GM21737 (cell line): Measurements from ENCODE around the gene MYLK.

Experiments
- ATAC-seq: cut with Tn5 transposase; IDR thresholded peaks from one replicate; pipeline ENCODE4 v1.9.1; 2021; ENCODE audit warnings: mild to moderate bottlenecking, moderate library complexity; ENCODE audit not compliant: unreplicated experiment

MYLK gene

GRCh38 chr3:123682781-123683504, 201.2 kb downstream of the MYLK start:
- no peak for ATAC-seq

- no peak for ATAC-seq
Measured at GRCh38 chr3:123682302-123682701, 201.8 kb downstream of the MYLK start.

- no peak for ATAC-seq
Measured at GRCh38 chr3:123679712-123680386, 204.3 kb downstream of the MYLK start.

GRCh38 chr3:123678108-123678511, 206.0 kb downstream of the MYLK start:
- ATAC-seq: no peak

- ATAC-seq: no peak
Measured at GRCh38 chr3:123672429-123673146, 211.5 kb downstream of the MYLK start.

- ATAC-seq: no peak
Measured at GRCh38 chr3:123670743-123671142, 213.4 kb downstream of the MYLK start.

- no peak for ATAC-seq
Measured at GRCh38 chr3:123668906-123669305, 215.2 kb downstream of the MYLK start.

- ATAC-seq: no peak
Measured at GRCh38 chr3:123667784-123668183, 216.3 kb downstream of the MYLK start.

- no peak for ATAC-seq
Measured at GRCh38 chr3:123664753-123665152, 219.4 kb downstream of the MYLK start.

- no peak for ATAC-seq
Measured at GRCh38 chr3:123663977-123664376, 220.2 kb downstream of the MYLK start.

GRCh38 chr3:123661973-123662372, 222.2 kb downstream of the MYLK start:
- ATAC-seq: no peak

- no peak for ATAC-seq
Measured at GRCh38 chr3:123660900-123661299, 223.2 kb downstream of the MYLK start.

GRCh38 chr3:123660141-123660675, 223.9 kb downstream of the MYLK start:
- no peak for ATAC-seq

GRCh38 chr3:123658852-123659206, 225.3 kb downstream of the MYLK start:
- ATAC-seq: no peak

- no peak for ATAC-seq
Measured at GRCh38 chr3:123658118-123658851, 225.8 kb downstream of the MYLK start.

- ATAC-seq: no peak
Measured at GRCh38 chr3:123657568-123657967, 226.6 kb downstream of the MYLK start.

- no peak for ATAC-seq
Measured at GRCh38 chr3:123657111-123657510, 227.0 kb downstream of the MYLK start.

- no peak for ATAC-seq
Measured at GRCh38 chr3:123656691-123657090, 227.4 kb downstream of the MYLK start.

GRCh38 chr3:123656274-123656673, 227.9 kb downstream of the MYLK start:
- ATAC-seq: no peak

GRCh38 chr3:123655400-123655799, 228.7 kb downstream of the MYLK start:
- no peak for ATAC-seq

GRCh38 chr3:123653221-123653682, 230.9 kb downstream of the MYLK start:
- ATAC-seq: no peak
